ENCODE results near the gene UBQLN4.

DNA sequence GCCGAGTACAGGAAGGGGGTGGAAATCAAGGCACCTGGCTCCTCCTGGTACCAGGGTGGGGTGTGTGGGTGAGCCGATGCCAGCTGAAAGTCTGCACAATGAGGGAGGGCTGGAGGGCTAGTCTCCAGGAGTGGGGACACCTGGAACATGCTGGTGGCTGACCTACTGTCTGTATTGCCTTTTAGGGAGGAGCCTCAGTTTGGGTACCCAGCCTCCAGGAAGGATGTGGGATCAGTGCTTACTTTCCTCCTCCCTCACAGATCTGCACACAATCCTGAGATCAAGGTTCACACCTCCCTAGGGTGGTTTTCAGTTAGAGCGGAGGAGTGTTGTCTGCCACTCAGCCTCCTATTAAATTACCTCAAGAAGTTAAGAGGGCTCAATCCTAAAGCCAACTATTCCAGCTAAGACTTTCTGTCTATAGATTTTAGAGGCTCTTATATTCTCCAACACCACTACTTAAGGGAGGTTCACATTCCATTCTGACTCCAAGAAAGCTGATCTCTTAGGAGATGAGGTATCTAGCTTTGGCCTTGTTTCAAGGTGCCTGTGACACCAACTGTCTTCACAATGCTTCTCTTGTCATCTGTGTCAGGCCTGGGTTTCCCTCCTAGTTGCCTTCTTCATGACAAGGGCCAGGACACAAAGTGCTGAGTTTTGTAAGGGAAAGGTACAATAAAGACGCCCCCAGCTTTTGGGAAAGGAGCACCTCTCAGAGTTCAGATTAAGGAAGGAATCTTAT, 48.6 kb downstream of the UBQLN4 start:
- TF ChIP-seq YY1 (IDR thresholded peaks at IDR 0.05; ENCODE audit: insufficient read depth, insufficient read length) (no peak), ZNF274 (IDR thresholded peaks at IDR 0.05; ENCODE audit: low read depth, low read length) (no peak)

Measured in NT2/D1 (cell line).